Heart right ventricle (tissue), 16 donors: ENCODE measurements around the gene DTNBP1. TPM values are rescaled to one million over a fixed set of nuclear protein-coding genes. Genes with fewer than 3 reads are reported as not detected.

Experiments
- ATAC-seq, 8 donors: fragments of 200-7000 bp; cut with Tn5 transposase; one replicate each; pipeline ENCODE4 v1.9.1; 2020; ENCODE audit warnings: mild to moderate bottlenecking in 8 of 8, moderate library complexity in 8 of 8, moderate number of reproducible peaks in 1 of 8
- DNase-seq, 2 donors: peaks; one replicate each; pipeline ENCODE4 v3.0.0-alpha.2; 2020
- H3K27ac ChIP-seq, 10 donors: fragments of 200-600 bp; sonication (generic) in 2 of 10; one replicate each; pipeline versions ENCODE4 v1.5.0 to v1.8.0; 2020 to 2022; ENCODE audit warnings: mild to moderate bottlenecking in 3 of 10
- H3K27me3 ChIP-seq, 7 donors: fragments of 200-600 bp; one replicate each; pipeline ENCODE4 v1.8.0; 2021 to 2022; ENCODE audit warnings: mild to moderate bottlenecking in 2 of 7
- H3K36me3 ChIP-seq, 9 donors: fragments of 200-600 bp; sonication (generic) in 1 of 9; one replicate each; pipeline versions ENCODE4 v1.5.0 to v1.8.0; 2020 to 2022; ENCODE audit warnings: mild to moderate bottlenecking in 2 of 9
- H3K4me1 ChIP-seq, 9 donors: fragments of 200-600 bp; sonication (generic) in 1 of 9; one replicate each; pipeline versions ENCODE4 v1.5.0 to v1.8.0; 2020 to 2022; ENCODE audit warnings: mild to moderate bottlenecking in 4 of 9
- H3K4me3 ChIP-seq, 10 donors: fragments of 200-600 bp; sonication (generic) in 2 of 10; one replicate each; pipeline versions ENCODE4 v1.5.0 to v1.8.0; 2020 to 2022; ENCODE audit warnings: mild to moderate bottlenecking in 7 of 10, moderate library complexity in 2 of 10
- H3K9me3 ChIP-seq, 11 donors: fragments of 200-600 bp in 10 of 11; sonication (generic) in 2 of 11; one replicate each; pipeline versions ENCODE4 v1.5.0 to v1.8.0; 2013 to 2022; ENCODE audit warnings: mild to moderate bottlenecking in 2 of 11, control low read depth in 1 of 11, moderate library complexity in 1 of 11
- whole genome bisulfite sequencing, 2 donors: extraction: QIAGEN DNeasy Blood & Tissue Kit; methylation state at CpG; one replicate each; pipeline ENCODE4 v1.1.7; 2013; ENCODE audit warnings: inconsistent platforms in 1 of 2; 5-methylcytosine and 5-hydroxymethylcytosine counted together
- intact Hi-C, 10 donors: fragments of 100-400 bp; cut with DNase I; formaldehyde crosslinking; loops; one replicate each; pipeline versions ENCODE4 v1.11.1 to v1.14.2; 2022
- polyA plus RNA-seq, 2 donors: library from polyadenylated mRNA; stranded (reverse); fragments of 200-250 nt; gene quantifications; one replicate each; pipeline ENCODE4 v1.2.3, GENCODE V29; 2013
- total RNA-seq, 10 donors: library from RNA; stranded (reverse); fragmentation: NEBNext Ultra II Directional in 3 of 10; extraction: Animal tissue kit (Norgen Biotek cat#: 25700) in 3 of 10; gene quantifications; one replicate each; pipeline versions ENCODE4 v1.2.1 to v1.2.4, GENCODE V29; 2021 to 2023
- TF ChIP-seq, protein P1 (sequence below), 9 donors: fragments of 200-600 bp; sonication (generic) in 2 of 9; IDR thresholded peaks; one replicate each; pipeline versions ENCODE4 v1.5.0 to v1.8.0; 2021 to 2022; ENCODE audit warnings: antibody characterized with exemption in 9 of 9, mild to moderate bottlenecking in 5 of 9, moderate library complexity in 1 of 9
- donor health status: Arrhythmogenic right ventricular cardiomyopathy.
- donor health status: ischemic (EF 13 %, LVEDD 7.1; RV severe dilation, severe dysfunction).
- donor health status: healthy with polysubstance abuse.
- donor health status: DM: no; HTN: yes; CAD: no.
- donor health status: DM: no; HTN: no; CAD: no.
- donor health status: ischemic (EF 25% LVEDD 6.9; RV normal size, moderate dysfunction).
- donor health status: ischemic (EF 25% LVEDD 5.7; RV mildly dilated, moderate dysfunction).
- donor health status: healthy.
- donor health status: DM: yes; HTN: yes; CAD: no.
- donor health status: Ischemic cardiomyopathy.
- donor health status: ischemic (EF 35%, LVEDD 5.7; RV mildly dilated, moderate dysfunction).
- donor health status: nonischemic (EF 11% LVEDD 7.7; RV severe dilation, severe dysfunction).
- donor health status: DM: yes; HTN: yes; CAD: no.
- donor health status: PGD.
- donor health status: ischemic (EF 29% LVEDD 5.4; RV normal size, mild dysfunction).
- donor health status: nonischemic (EF 23%, LVEDD 6.1; RV moderate dilation, normal function).

DTNBP1 gene
- total and polyA plus RNA-seq, 12 donors, result 5.0 to 27.5 (median 18.4) TPM

DNA sequence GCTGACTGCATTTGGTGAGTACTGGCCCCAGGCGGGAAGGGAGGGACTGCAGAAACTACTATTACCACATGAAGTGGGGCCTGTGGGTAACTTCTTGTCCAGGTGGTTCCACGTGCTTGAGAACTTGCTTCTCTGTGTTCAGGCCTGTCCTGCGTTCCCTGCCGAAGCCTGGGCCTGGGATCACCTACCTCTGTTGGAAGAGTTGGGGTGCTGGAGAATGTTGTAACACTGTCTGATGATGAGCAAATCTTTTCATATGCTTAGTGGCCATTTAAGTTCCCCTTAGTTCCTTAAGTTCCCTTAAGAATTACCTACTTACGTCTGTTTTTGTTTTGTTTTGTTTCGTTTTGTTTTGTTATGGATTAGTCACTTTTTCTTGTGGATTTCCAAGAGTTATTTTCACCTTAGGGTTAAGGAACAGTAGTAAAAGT, 154.4 kb downstream of the DTNBP1 start:
- 93% methylated on average over 6 of the region's 6 CpGs for WGBS, 2 donors
- Histone ChIP-seq H3K27ac (peak overlapping the region in 1 of 10 donors; percentile 64), H3K36me3 (peaks cover 0 to 77% (median 20%) of the 10 kb centered on the region in 9 donors), H3K4me1 (peaks cover 19 to 54% (median 40%) of the 10 kb centered on the region in 9 donors), H3K9me3 (no peaks in the 10 kb centered on the region), H3K4me3 (no peak overlapping the region), H3K27me3 (no peaks in the 10 kb centered on the region)
- intact Hi-C loops, result loop anchor here in 4 of 10 donors (5.0 to 10.0 kb wide), 4 partner anchors 106 to 1384 kb away; no protein-coding TSS in a partner anchor
- TF ChIP-seq, protein P1, sequence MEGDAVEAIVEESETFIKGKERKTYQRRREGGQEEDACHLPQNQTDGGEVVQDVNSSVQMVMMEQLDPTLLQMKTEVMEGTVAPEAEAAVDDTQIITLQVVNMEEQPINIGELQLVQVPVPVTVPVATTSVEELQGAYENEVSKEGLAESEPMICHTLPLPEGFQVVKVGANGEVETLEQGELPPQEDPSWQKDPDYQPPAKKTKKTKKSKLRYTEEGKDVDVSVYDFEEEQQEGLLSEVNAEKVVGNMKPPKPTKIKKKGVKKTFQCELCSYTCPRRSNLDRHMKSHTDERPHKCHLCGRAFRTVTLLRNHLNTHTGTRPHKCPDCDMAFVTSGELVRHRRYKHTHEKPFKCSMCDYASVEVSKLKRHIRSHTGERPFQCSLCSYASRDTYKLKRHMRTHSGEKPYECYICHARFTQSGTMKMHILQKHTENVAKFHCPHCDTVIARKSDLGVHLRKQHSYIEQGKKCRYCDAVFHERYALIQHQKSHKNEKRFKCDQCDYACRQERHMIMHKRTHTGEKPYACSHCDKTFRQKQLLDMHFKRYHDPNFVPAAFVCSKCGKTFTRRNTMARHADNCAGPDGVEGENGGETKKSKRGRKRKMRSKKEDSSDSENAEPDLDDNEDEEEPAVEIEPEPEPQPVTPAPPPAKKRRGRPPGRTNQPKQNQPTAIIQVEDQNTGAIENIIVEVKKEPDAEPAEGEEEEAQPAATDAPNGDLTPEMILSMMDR (IDR thresholded peaks at IDR 0.05), result no peak
- DNase-seq (no peak), ATAC-seq (no peak)

DNA sequence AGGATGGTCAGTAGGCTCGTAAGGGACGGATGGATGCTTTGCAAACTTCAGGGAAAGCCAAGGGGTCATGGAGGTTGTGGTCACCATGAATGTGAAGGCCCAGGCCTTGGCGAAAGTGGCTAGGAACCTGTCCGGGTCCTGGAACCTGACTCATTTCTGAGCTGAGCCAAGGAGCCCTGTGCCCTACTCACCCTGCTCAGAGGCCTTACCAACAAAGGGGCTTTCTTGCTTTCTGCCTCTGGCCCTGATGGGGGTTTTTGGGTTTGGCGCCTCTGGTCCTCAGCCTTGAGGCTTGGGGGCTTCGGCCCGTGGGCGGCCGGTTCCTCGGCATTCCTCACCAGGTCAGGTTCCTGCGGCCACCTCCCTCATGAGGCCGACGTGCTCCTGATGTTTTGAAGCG, 155.1 kb downstream of the DTNBP1 start:
- Histone ChIP-seq H3K4me3 (no peak overlapping the region), H3K4me1 (peaks cover 19 to 61% (median 43%) of the 10 kb centered on the region in 9 donors), H3K9me3 (no peaks in the 10 kb centered on the region), H3K36me3 (peaks cover 0 to 77% (median 14%) of the 10 kb centered on the region in 9 donors), H3K27me3 (no peaks in the 10 kb centered on the region), H3K27ac (no peak overlapping the region)
- TF ChIP-seq, protein P1 (IDR thresholded peaks at IDR 0.05), result no peak
- no peak for DNase-seq
- intact Hi-C loops, result loop anchor here in 4 of 10 donors (5.0 to 10.0 kb wide), 4 partner anchors 107 to 1383 kb away; no protein-coding TSS in a partner anchor
- ATAC-seq, result no peak
- WGBS, 2 donors, result 88 to 92% methylated on average over 14 of the region's 14 CpGs

GRCh38 chr6:15507221-15507620, 155.6 kb downstream of the DTNBP1 start:
- no peaks in the 10 kb centered on the region for H3K9me3 ChIP-seq
- WGBS, 2 donors, result 97 to 99% methylated on average over 11 of the region's 11 CpGs
- DNase-seq (no peak), ATAC-seq (no peak)
- TF ChIP-seq, protein P1 (IDR thresholded peaks at IDR 0.05), result no peak
- intact Hi-C loops, result loop anchor here in 4 of 10 donors (5.0 to 10.0 kb wide), 4 partner anchors 108 to 1382 kb away; no protein-coding TSS in a partner anchor
- H3K4me3 ChIP-seq, result no peak overlapping the region
- no peaks in the 10 kb centered on the region for H3K27me3 ChIP-seq
- H3K4me1 ChIP-seq, result peaks cover 19 to 66% (median 48%) of the 10 kb centered on the region in 9 donors
- H3K36me3 ChIP-seq, result peaks cover 0 to 77% (median 8%) of the 10 kb centered on the region in 9 donors
- no peak overlapping the region for H3K27ac ChIP-seq

DNA sequence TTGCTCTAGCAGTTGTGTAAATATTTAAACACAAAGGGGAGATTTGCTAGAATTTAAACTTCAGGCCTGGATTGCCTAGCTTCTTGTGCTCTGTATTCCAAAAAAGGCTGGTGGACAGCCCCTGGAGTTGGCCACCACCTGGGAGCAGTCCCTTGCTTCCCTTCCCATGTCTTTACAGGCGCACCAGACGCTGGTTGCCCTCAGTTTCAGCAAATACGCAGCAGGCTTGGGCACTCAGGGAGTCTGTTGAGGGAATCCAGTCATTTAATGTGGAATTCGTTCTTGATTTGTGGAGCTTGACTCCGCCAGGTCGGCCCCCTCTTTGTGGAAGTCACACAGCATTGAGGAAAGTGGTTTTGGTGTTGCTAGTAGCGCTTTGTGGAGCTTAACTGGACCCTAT, 156.8 kb downstream of the DTNBP1 start:
- no peak for ATAC-seq
- no peak for DNase-seq
- H3K27me3 ChIP-seq, result no peaks in the 10 kb centered on the region
- peak overlapping the region in 6 of 10 donors; percentile 6 to 88 (median 80) for H3K27ac ChIP-seq
- no peak overlapping the region for H3K4me3 ChIP-seq
- no peaks in the 10 kb centered on the region for H3K9me3 ChIP-seq
- 97% methylated on average over 7 of the region's 7 CpGs for WGBS, 2 donors
- peaks cover 0 to 77% (median 0%) of the 10 kb centered on the region in 9 donors for H3K36me3 ChIP-seq
- peaks cover 15 to 66% (median 52%) of the 10 kb centered on the region in 9 donors for H3K4me1 ChIP-seq
- TF ChIP-seq, protein P1 (IDR thresholded peaks at IDR 0.05), result no peak
- intact Hi-C loops, result loop anchor here in 4 of 10 donors (5.0 to 10.0 kb wide), 4 partner anchors 109 to 1381 kb away; no protein-coding TSS in a partner anchor
